Stimulated activated CD4-positive, alpha-beta T cell treated with anti-CD3 and anti-CD28 coated beads, Interleukin-4, amount 100 ng/mL, for 1 hour (primary cell): Measurements from ENCODE around the gene C10orf71.

Experiments used
- DNase-seq: peaks from one replicate; pipeline ENCODE4 v3.0.0-alpha.2; 2020

C10orf71 gene

DNA sequence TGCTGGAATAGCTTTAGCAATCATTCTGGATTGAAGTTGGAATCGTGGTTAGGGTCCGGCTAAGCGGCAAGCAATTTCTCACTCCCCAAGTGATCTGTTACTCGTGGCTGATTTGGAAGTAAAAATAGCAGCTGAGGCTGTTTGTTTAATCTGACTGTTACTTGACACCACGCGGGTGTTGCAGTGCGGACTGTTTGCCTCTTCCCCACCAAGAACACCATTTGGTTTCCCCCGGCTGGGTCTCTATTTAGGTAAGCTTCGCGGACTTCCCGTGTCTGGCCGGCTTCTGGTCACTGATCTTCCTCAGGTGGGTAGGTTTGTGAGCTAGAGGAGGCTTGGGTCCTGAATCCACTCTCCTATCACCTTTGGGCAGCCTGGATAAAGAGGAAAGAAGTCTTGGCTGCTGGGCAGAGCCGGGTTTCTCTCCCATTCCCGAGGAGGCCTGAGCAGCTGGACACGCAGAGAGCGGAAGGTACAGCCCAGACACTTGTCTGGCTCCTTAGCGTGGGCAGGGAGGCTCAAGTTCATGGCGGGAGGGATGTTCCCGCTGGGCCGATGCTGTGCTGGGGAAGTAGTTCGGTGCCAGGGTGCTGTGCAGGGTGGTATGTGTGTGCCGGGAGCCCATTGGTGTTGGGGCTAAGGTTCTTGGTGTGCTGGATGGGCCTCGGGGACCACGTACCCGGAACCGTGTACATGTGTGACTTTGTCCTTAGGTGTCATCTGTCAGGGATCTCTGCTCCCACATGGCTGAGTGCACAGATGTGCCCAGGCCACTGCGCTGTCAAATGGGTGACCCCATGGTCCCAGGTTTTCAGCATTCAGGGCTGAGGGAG lies at the start of gene C10orf71:
Gene C10orf71, plus strand, starts transcription at position 188 of the 833 bp plus-strand sequence. CDS start 23,376 bp downstream, outside the sequence.
- DNase-seq: no peak

GRCh38 chr10:49252313-49253034 lies 46.5 kb upstream of the C10orf71 start:
- DNase-seq: no peak

GRCh38 chr10:49253340-49253906 lies 45.5 kb upstream of the C10orf71 start:
- DNase-seq: no peak

GRCh38 chr10:49254150-49254549 lies 44.8 kb upstream of the C10orf71 start:
- no peak for DNase-seq

DNA sequence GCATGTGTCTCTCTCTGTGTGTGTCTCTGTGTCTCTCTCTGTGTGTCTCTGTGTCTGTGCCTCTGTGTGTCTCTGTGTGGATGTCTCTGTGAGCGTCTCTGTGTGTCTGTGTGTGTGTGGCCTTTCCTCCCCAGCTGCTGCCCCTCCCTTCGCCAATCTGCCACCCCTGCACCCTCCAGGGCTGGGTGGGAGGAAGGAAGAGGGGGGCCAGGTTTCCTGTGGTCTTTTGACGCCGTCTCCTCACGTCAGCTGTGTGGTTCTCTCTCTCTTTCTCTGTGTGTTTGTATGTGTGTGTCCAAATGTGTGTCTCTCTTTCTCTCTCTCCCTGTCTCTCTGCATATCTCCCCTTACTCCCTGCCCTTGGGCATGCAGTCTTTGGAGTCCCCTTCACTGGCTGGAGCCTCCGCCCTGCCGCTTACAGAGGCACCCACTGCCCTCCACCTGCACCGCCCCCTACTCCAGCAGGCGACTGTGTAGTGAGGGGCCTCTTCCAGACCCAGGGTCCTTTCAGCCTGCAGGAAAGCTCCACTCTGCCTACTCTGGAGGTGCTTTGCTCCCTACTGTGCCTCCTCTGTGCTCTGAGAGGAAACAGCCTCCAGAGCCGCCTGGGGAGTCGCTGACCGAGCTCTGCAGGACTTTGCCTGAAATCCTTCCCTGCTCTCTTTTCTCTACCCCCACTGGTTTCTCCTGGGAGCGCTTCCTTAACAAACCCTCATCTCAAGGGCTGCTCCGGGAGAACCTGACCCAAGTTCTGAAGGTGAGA lies 44.2 kb upstream of the C10orf71 start:
- DNase-seq: no peak

GRCh38 chr10:49255883-49256282 lies 43.1 kb upstream of the C10orf71 start:
- DNase-seq: no peak

DNA sequence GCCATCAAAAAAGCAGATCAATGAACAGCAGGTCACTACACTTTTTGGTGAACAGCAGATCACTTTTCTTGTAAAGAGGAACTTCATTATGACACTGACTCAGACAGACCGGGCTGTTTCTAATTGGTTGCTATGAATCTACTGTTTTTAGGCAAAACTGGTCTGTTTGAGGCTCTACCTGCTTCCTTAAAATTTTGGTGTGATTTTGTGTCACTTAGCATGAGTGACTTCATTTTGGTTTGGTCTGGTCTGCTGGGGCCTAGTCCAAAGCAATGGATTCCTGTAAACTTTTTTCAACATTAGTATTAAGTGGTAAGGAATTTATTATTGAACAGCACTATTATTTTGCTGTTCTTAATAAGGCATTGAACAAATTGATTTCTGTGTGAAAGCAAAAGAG lies 41.8 kb upstream of the C10orf71 start:
- DNase-seq: no peak

GRCh38 chr10:49257626-49258349 lies 41.2 kb upstream of the C10orf71 start:
- no peak for DNase-seq

DNA sequence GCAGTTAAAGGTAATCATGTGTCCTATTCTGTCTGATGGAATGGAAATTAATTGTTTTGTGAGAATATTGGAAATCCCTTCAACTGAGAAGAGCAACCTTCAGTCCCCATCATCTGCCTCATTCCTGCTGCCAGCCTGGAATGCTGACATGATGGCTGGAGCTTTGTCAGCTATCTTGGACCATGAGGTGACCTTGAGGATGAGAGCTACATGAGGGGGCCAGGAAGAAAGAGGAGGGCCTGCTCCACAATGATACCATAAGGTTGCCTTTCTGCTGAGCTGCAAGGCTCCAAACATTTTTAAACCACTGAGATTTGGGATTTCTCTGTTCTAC lies 40.7 kb upstream of the C10orf71 start:
- no peak for DNase-seq

DNA sequence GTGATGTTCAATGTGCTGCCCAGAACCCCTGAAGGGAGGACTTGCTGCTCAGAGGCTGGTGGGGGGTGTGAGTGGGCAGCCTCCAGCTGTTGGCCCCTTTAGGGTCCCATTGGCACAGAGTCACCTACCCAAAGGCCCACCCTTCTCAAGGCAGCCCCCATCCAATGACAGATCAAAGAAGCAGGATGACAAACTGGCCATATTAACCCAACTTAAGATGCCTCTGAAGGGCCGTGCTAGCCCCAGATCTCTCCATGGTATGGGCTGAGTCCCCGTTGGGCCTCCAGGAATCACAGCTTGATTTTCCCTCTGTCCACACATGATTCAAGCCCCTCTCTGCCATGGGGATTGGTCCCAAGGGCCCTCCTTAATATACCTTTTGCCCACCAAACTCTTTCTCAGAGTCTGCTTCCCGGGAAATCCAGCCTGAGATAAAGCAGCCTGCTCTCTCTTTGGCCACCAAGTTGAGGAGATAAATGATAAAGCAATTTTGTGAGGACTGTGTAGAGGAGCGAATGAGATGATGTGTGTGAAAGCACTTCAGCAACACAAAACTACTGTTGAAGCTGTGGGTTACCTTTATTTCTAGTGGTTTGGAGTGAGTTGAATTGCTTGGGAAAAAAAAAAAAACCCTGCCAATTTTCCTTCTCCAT lies 38.2 kb upstream of the C10orf71 start:
- DNase-seq: no peak

DNA sequence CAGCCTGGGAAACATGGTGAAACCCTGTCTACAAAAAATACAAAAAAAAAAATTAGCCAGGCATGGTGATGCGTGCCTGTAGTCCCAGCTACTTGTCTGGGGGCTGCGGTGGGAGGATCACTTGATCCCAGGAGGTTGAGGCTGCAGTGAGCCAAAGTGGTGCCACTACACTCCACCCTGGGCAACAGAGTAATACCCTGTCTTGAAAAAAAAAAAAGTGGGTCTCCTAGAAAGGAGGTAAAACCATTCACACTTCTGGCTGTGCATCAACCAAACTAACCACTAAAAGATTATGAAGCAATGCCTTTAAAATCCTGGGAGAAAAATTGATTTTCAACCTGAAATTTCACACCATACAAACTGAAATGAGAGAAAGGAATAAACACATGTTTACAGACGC lies 35.4 kb upstream of the C10orf71 start:
- DNase-seq: no peak

GRCh38 chr10:49264177-49264677 lies 34.7 kb upstream of the C10orf71 start:
- no peak for DNase-seq

GRCh38 chr10:49265885-49266284 lies 33.1 kb upstream of the C10orf71 start:
- no peak for DNase-seq

DNA sequence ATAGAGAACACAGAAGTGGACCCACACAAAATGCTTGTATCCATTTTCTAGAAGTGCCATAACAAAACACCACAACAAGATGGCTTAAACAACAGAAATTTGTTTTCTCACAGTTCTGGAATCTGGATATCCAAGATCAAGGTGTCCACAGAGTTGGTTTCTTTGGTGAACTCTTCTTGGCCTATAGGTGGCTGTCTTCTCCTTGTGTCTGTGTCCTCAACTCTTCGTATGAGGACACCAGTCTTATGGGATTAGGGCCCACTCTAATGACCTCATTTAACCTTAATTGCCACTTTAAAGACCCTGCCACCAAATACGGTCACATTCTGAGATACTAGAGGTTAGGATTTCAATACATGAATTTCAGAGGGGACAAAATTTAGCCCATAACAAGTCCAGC lies 30.8 kb upstream of the C10orf71 start:
- DNase-seq: no peak

DNA sequence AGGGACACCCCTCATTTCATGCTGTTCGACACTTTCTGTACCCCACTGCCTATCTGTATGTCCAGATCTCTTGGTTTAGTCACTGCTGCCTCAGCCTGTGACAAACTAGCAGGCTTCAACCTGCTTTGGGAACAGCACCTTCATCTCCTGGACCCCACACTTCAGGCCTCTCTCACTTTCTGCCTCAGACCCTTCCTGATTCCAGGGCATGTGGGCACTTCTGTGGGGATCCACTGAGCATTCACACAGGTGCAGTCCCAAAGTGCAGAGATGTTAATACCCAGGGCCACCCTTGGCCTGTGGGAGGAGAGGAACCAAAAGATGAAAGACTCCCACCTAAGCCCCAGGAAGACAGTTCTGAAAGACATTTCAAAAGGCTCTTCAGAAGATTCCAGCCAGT lies 29.4 kb upstream of the C10orf71 start:
- DNase-seq: no peak

DNA sequence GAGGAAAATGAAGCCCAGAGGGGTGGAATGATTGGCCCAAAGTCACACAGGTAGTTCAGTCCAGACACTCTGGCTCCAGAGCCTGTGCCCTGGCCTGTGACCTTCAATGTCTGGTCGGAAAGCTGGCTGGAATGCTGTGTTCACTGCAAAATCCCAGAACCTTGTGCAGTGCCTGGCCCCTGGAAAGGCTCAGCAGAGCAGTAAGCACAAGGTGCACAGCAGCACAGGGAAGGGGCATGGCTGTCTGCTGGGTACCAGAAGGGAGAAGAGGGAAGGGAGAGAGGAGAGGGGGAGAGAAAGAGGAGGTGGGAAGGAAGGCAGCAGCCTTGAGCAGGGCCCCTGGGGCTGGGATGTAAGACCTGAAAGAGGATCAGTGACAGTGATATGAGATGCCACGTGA lies 28.4 kb upstream of the C10orf71 start:
- no peak for DNase-seq

GRCh38 chr10:49271346-49271745 lies 27.6 kb upstream of the C10orf71 start:
- DNase-seq: no peak

- DNase-seq: no peak
Observed at GRCh38 chr10:49272251-49273081, 26.5 kb upstream of the C10orf71 start.

GRCh38 chr10:49273082-49273465 lies 25.9 kb upstream of the C10orf71 start:
- no peak for DNase-seq

DNA sequence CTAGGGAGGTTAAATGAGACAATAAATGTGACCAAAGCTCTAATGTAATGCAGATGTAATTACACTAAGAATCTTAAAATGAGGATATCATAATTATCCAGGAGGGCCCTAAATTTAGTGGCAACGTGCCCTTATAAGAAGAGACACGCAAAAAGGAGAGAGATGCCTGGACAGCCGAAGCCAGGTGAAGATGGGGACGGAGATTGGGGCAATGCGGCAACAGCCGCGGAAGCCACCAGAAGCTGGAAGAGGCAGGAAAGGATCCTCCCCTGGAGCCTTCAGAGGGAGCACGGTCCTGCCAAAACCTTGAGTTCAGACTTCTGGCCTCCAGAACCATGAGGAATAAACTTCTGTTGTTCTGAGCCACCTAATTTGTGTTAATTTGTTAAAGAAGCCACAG lies 25.3 kb upstream of the C10orf71 start:
- no peak for DNase-seq

- DNase-seq: no peak
Observed at GRCh38 chr10:49274886-49275285, 24.1 kb upstream of the C10orf71 start.
